HG02970 (cell line): ENCODE data around the gene MOCS3.

Experiments
- ATAC-seq: cut with Tn5 transposase; IDR thresholded peaks from one replicate; pipeline ENCODE4 v1.9.1; 2021; ENCODE audit warnings: mild to moderate bottlenecking, moderate library complexity, moderate number of reproducible peaks; ENCODE audit not compliant: unreplicated experiment, low FRiP score

The MOCS3 gene

GRCh38 chr20:50958615-50959542 lies at the start of gene MOCS3:
TSS of gene MOCS3 (plus strand) at chr20:50958818. CDS start at chr20:50958843, 25 bp downstream.
- peak; percentile 84 for ATAC-seq

- ATAC-seq = no peak
These were observed 49.2 kb upstream of the MOCS3 start for GRCh38 chr20:50909413-50909812.

GRCh38 chr20:50911030-50911429 lies 47.6 kb upstream of the MOCS3 start:
- no peak for ATAC-seq

- ATAC-seq = no peak
These were observed 46.9 kb upstream of the MOCS3 start for GRCh38 chr20:50911716-50912115.

GRCh38 chr20:50913690-50914375 lies 44.8 kb upstream of the MOCS3 start:
- no peak for ATAC-seq

GRCh38 chr20:50915424-50915823 lies 43.2 kb upstream of the MOCS3 start:
- ATAC-seq = no peak

- ATAC-seq = no peak
These were observed 42.4 kb upstream of the MOCS3 start for GRCh38 chr20:50916257-50916656.

GRCh38 chr20:50916934-50917333 lies 41.7 kb upstream of the MOCS3 start:
- ATAC-seq = no peak

- no peak for ATAC-seq
These were observed 40.2 kb upstream of the MOCS3 start for GRCh38 chr20:50918403-50918802.

GRCh38 chr20:50919567-50919966 lies 39.1 kb upstream of the MOCS3 start:
- ATAC-seq = no peak

GRCh38 chr20:50920997-50921396 lies 37.6 kb upstream of the MOCS3 start:
- ATAC-seq = no peak

- ATAC-seq = no peak
These were observed 36.7 kb upstream of the MOCS3 start for GRCh38 chr20:50921803-50922501.

GRCh38 chr20:50924261-50924920 lies 34.2 kb upstream of the MOCS3 start:
- ATAC-seq = no peak

- ATAC-seq = no peak
These were observed 32.1 kb upstream of the MOCS3 start for GRCh38 chr20:50926530-50926929.

GRCh38 chr20:50928469-50928868 lies 30.1 kb upstream of the MOCS3 start:
- ATAC-seq = no peak

GRCh38 chr20:50929299-50930138 lies 29.1 kb upstream of the MOCS3 start:
- peak; percentile 39 for ATAC-seq

- ATAC-seq = no peak
These were observed 28.3 kb upstream of the MOCS3 start for GRCh38 chr20:50930139-50930975.

- peak; percentile 32 for ATAC-seq
These were observed 27.7 kb upstream of the MOCS3 start for GRCh38 chr20:50930976-50931305.
